ENCODE results near the gene TP63.

Gene TP63

DNA sequence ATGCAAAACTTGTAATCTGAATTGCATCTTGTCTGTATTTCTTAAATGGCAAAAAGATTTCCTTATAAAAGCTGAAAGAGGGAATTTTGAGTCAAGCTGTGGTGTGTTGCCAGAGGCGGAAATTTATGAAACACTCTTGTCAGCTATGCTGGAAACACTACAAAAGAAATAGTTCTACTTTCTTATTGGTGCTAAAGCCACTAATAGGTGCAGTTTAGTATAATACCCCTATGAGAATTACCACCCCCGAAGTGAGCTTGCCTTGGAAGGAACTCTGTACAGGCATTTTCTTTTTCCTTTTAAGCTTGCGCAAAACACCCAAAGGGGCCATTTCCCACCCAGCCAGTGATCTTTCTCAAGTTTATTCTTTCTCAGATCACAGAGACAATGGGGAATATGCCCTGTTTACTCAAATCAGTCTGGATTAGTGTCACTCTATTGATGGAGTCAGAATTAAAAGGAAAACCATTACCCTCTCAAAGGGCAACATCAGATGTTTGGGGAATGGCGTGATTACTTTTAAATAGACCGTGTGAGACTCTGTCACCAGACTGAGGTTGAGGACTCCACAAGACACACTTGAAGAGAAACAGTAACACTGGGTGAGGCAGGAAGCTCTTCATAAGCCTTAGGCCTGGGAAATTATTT lies 166.0 kb downstream of the TP63 start:
- no peak for TF ChIP-seq CTCF (IDR thresholded peaks at IDR 0.05; ENCODE audit: low read depth, low read length)
- no peak for DNase-seq (ENCODE audit: extremely low read depth, low read depth)

- DNase-seq (ENCODE audit: extremely low read depth, low read depth), result no peak
- TF ChIP-seq CTCF (IDR thresholded peaks at IDR 0.05; ENCODE audit: low read depth, low read length), result no peak
These were observed 168.2 kb downstream of the TP63 start for GRCh38 chr3:189799366-189799765.

- no peak for DNase-seq (ENCODE audit: extremely low read depth, low read depth)
- TF ChIP-seq CTCF (IDR thresholded peaks at IDR 0.05; ENCODE audit: low read depth, low read length), result no peak
These were observed 169.2 kb downstream of the TP63 start for GRCh38 chr3:189800436-189800835.

- DNase-seq (ENCODE audit: extremely low read depth, low read depth), result no peak
- TF ChIP-seq CTCF (IDR thresholded peaks at IDR 0.05; ENCODE audit: low read depth, low read length), result no peak
These were observed 172.1 kb downstream of the TP63 start for GRCh38 chr3:189803254-189803653.

- TF ChIP-seq CTCF (IDR thresholded peaks at IDR 0.05; ENCODE audit: low read depth, low read length), result no peak
- DNase-seq (ENCODE audit: extremely low read depth, low read depth), result no peak
These were observed 174.3 kb downstream of the TP63 start for GRCh38 chr3:189805375-189806067.

GRCh38 chr3:189806171-189806951 lies 175.2 kb downstream of the TP63 start:
- no peak for DNase-seq (ENCODE audit: extremely low read depth, low read depth)
- TF ChIP-seq CTCF (IDR thresholded peaks at IDR 0.05; ENCODE audit: low read depth, low read length), result no peak

All from AG09319 (cell line).